NCI-H2227 (cell line): ENCODE data around the gene MYO3A.
"Not testable (repeated sequence)": the region's sequence is repeated elsewhere in the genome, so short reads cannot be mapped to it uniquely, and the experiment has no call there.

Experiments
- DNase-seq: peaks from one replicate; lab custom pipeline; 2025; ENCODE audit not compliant: unreplicated experiment; lab: John Stamatoyannopoulos, UW

MYO3A gene

DNA sequence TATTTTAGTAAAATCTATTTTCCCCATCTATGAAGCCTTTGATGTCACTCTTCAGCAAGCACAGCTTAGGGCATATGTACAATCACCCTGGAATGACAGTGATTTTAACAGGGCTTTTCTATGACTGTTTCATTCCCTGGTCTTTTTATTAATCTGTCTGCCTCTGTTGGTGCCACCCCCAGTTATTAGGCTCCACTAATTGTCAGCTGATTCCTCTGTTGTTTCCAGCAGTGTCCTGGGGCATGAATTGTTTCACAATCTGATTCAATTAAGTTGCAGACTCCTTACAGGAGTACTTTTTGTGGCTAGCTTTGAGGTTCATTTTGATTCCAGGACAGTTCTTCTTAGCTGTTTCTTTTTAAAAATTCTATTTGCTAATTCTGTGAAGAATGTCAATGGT, 38.6 kb downstream of the MYO3A start:
- no peak for DNase-seq

DNA sequence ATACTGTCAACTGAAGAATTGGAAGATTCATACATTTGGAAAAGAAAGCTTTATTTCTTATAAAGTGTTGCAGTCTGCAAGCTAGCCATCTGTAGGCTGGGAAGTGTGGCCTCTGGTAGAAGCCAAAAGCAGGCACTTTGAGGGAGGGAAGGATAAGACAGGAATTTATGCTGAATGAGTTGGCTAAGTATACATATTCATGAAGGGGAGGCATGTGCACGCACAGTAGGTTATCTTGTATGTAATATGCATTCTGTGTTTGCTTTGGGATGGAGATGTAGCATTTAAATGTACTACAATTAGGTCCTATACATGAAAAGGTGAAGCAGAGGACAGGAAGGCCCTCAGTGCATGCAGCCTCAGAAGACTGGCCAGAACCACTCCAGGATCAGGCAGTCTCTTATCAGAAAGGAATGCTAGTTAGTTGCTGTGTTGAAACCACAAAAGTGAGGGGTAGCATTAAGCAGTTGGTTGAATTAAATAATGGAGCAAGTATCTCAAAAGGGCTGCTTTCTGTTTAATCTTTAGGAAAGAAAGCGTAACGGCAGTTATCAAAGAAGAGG, 40.9 kb downstream of the MYO3A start:
- no peak for DNase-seq

DNA sequence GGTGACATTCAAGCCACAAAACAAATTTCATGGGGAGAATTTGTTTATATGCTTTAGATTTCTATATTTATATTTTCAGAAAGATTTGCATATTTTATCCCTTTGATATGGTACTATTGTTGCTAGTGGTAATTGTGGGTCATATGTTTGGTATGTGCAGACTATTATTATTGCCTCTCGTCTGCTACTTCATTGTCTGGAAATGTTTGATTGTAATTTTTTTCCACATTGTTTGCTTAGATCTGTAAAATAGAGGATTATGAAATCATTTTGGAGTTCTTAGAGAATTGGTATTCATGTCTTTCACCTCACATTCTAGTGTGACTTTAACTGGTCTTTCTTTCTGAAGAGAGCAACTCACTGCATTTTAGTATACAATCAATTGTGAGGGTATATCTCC, 44.7 kb downstream of the MYO3A start:
- DNase-seq = no peak

GRCh38 chr10:25982107-25982506, 48.1 kb downstream of the MYO3A start:
- DNase-seq = no peak

DNA sequence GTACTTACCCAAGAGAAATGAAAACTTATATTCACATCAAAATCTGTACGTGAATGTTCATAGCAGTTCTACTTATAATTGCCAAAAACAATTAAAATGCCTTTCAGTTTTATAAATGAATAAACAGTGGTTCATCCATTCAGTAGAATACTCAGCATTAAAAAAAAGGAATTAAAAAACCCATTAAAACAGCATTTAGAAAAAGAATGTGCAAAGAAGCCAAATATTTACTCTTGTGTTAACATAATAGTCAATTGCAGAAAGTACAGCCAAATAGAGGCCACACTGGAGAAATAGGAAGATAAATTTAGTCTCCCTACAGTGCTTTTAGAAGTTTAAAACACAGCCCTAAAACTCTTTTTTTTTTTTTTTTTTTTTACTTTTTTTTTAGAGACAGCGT, 54.6 kb downstream of the MYO3A start:
- DNase-seq = no peak

GRCh38 chr10:25989951-25990350, 55.9 kb downstream of the MYO3A start:
- DNase-seq = no peak

DNA sequence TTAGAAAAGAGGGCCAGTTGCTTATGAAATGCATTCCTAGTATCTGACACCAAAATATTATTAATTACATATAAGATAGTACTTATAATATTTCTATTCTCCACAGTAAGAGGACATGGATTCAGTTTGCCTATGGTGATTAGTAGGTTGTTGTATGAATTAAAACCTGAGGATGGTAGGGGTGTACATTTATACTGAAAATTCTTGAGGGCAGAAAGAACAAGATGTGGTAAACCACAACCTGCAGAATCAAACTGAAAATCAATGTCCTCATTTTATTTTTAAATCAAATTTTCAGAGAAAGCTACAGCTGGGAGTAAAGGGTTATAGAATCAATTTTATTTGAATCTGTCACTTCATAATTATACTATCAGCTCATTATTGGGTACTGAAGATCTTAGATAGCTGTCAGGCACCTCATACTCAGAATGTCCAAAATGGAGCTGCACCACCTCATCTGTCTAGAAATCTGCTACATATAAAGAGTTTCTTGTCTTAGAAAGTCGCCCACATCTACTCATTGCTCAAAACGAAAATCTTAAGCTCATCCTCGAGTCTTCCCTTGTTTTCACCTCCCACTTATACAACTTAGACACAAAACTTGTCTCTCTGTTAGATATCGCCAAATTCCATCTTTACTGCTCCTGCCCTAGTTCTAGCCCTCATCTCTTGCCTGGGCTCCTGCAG, 65.4 kb downstream of the MYO3A start:
- DNase-seq = no peak

DNA sequence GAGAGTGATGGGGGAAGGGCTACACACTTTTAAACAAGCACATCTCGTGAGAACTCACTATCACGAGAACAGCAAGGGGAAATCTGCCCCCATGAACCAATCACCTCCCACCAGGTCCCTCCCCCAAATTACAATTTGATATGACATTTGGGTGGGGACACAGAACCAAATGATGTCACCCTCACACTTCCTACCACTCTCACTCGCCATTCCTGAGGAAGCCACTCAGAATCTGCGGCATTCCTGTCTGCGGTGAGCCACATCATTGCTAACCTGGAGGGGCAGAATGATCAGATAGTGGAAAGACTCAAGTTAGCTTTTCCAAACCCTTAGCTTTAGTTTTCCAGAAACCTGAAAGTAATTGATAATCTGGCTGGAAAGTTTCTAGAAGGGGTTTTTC, 66.9 kb downstream of the MYO3A start:
- no peak for DNase-seq

GRCh38 chr10:26002466-26002865, 68.4 kb downstream of the MYO3A start:
- DNase-seq = not testable (repeated sequence)

GRCh38 chr10:26015092-26015491, 81.1 kb downstream of the MYO3A start:
- no peak for DNase-seq

GRCh38 chr10:26022831-26023230, 88.8 kb downstream of the MYO3A start:
- no peak for DNase-seq

- no peak for DNase-seq
Observed at GRCh38 chr10:26024303-26024702, 90.3 kb downstream of the MYO3A start.

DNA sequence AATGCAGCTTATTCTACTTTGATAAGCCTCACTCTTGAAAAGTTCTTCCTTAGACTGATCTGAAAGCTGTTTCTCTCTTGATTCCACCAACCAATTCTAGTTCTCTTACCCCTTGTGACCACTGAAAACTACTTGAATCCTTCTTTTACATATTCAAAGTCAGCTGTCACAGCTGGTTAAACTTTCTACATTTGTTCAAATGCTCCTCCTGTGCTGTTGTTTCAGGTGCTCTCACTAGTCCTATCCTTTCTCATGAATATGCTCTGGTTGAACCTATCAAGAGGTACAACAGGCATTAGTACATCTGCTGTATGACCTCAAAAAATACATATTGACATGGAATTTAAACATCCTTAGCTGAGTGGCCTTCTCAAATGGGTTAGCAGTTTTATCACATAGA, 91.5 kb downstream of the MYO3A start:
- DNase-seq = no peak

- no peak for DNase-seq
Observed at GRCh38 chr10:26029858-26030257, 95.8 kb downstream of the MYO3A start.

- no peak for DNase-seq
Observed at GRCh38 chr10:26031300-26031699, 97.3 kb downstream of the MYO3A start.

DNA sequence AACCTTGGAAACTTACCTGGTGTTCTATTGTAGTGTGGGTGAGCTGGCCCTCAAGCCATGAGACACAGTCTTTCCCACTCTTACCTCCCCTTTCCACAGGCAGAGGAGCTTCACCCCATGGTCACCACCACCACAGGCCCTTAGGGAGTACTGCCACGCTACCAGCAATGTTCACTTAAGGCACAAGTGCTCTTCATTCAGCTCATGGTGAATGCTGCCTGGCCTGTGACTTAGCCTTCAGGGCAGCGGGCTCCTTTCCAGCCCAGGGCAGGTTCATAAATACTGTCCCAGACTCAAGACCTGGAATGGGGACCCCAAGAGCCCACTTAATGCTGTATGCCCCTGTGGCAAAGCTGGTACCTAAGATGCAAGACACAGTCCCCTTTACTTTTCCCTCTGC, 109.4 kb downstream of the MYO3A start:
- DNase-seq = no peak

GRCh38 chr10:26044141-26044749, 110.2 kb downstream of the MYO3A start:
- no peak for DNase-seq

GRCh38 chr10:26046073-26046700, 112.2 kb downstream of the MYO3A start:
- no peak for DNase-seq

DNA sequence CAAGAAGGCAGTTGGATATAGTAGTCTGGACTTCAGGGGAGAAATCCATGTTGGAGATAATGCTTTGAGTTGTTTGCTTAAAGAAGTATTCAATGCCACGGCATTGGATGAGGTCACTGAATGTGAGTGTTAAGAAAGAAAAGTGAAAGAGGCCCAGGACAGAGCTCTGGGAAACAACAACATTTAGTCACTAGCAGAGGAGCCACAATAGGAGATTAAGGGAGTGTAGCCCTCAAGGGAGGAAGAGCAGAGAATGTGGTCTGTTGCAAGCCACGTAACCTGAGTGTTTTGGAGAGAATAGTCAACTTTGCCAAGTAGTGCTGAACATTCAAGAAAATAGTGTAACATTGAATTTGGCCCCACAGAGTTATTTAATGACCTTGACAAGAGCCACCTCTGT, 114.7 kb downstream of the MYO3A start:
- no peak for DNase-seq

GRCh38 chr10:26052326-26052725, 118.3 kb downstream of the MYO3A start:
- no peak for DNase-seq

GRCh38 chr10:26057466-26057865, 123.4 kb downstream of the MYO3A start:
- DNase-seq = no peak

DNA sequence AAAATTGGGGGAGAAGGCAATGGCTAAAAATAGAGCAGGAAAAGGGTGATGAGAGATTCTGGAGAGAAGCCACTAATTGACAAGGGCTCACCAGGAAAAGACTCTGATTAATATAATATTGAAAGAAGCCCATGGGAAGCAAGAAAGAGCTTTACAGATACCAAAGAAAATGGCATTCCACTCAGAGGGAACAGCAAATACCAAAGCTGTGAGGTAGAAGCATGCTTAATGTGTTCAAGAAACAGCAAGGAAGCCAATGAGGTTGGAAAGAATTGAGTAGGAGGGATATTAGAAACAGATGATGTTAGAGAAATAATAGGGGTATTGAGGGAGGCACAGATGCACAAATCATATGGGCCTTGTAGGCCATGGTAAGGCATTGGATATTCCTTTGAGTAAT, 130.1 kb downstream of the MYO3A start:
- DNase-seq = no peak
